Measurements from ENCODE around the gene LPAR1.

LPAR1 gene

GRCh38 chr9:110911659-110912418 is 126.4 kb downstream of the LPAR1 start:
- no peak overlapping the region for H3K9ac ChIP-seq (ENCODE audit: low read length)
- H3K9me3 ChIP-seq (ENCODE audit: low read length), result no peaks in the 10 kb centered on the region
- no peak overlapping the region for H3K4me3 ChIP-seq (ENCODE audit: low read depth in 1 of 2, low read length in 2 of 2)
- no peaks in the 10 kb centered on the region for H3K27me3 ChIP-seq (ENCODE audit: control insufficient read depth in 1 of 2, insufficient read depth in 2 of 2, low read length in 2 of 2)
- H3K27ac ChIP-seq (ENCODE audit: low read depth, low read length), result no peak overlapping the region
- no peaks in the 10 kb centered on the region for H3K36me3 ChIP-seq (ENCODE audit: insufficient read depth, low read length)
- H3K4me1 ChIP-seq (ENCODE audit: insufficient read depth, low read length), result peaks cover 10% of the 10 kb centered on the region

GRCh38 chr9:110908894-110909293 is 129.4 kb downstream of the LPAR1 start:
- H3K9me3 ChIP-seq (ENCODE audit: low read length), result no peaks in the 10 kb centered on the region
- H3K9ac ChIP-seq (ENCODE audit: low read length), result no peak overlapping the region
- H3K27me3 ChIP-seq (ENCODE audit: control insufficient read depth in 1 of 2, insufficient read depth in 2 of 2, low read length in 2 of 2), result no peaks in the 10 kb centered on the region
- H3K4me1 ChIP-seq (ENCODE audit: insufficient read depth, low read length), result peaks cover 10% of the 10 kb centered on the region
- no peak overlapping the region for H3K4me3 ChIP-seq (ENCODE audit: low read depth in 1 of 2, low read length in 2 of 2)
- H3K36me3 ChIP-seq (ENCODE audit: insufficient read depth, low read length), result no peaks in the 10 kb centered on the region
- no peak overlapping the region for H3K27ac ChIP-seq (ENCODE audit: low read depth, low read length)

GRCh38 chr9:110900917-110901316 is 137.4 kb downstream of the LPAR1 start:
- no peak overlapping the region for H3K27ac ChIP-seq (ENCODE audit: low read depth, low read length)
- no peak overlapping the region for H3K9ac ChIP-seq (ENCODE audit: low read length)
- peaks cover 3% of the 10 kb centered on the region for H3K9me3 ChIP-seq (ENCODE audit: low read length)
- peaks cover 7% of the 10 kb centered on the region for H3K4me1 ChIP-seq (ENCODE audit: insufficient read depth, low read length)
- no peaks in the 10 kb centered on the region for H3K36me3 ChIP-seq (ENCODE audit: insufficient read depth, low read length)
- H3K4me3 ChIP-seq (ENCODE audit: low read depth in 1 of 2, low read length in 2 of 2), result no peak overlapping the region
- no peaks in the 10 kb centered on the region for H3K27me3 ChIP-seq (ENCODE audit: control insufficient read depth in 1 of 2, insufficient read depth in 2 of 2, low read length in 2 of 2)

GRCh38 chr9:110900456-110900855 is 137.8 kb downstream of the LPAR1 start:
- Histone ChIP-seq H3K9me3 (ENCODE audit: low read length) (peaks cover 3% of the 10 kb centered on the region), H3K9ac (ENCODE audit: low read length) (no peak overlapping the region), H3K27me3 (ENCODE audit: control insufficient read depth in 1 of 2, insufficient read depth in 2 of 2, low read length in 2 of 2) (no peaks in the 10 kb centered on the region), H3K27ac (ENCODE audit: low read depth, low read length) (no peak overlapping the region), H3K4me1 (ENCODE audit: insufficient read depth, low read length) (peaks cover 7% of the 10 kb centered on the region), H3K36me3 (ENCODE audit: insufficient read depth, low read length) (no peaks in the 10 kb centered on the region), H3K4me3 (ENCODE audit: low read depth in 1 of 2, low read length in 2 of 2) (no peak overlapping the region)

- Histone ChIP-seq H3K9me3 (ENCODE audit: low read length) (peaks cover 3% of the 10 kb centered on the region), H3K27me3 (ENCODE audit: control insufficient read depth in 1 of 2, insufficient read depth in 2 of 2, low read length in 2 of 2) (no peaks in the 10 kb centered on the region), H3K27ac (ENCODE audit: low read depth, low read length) (no peak overlapping the region), H3K36me3 (ENCODE audit: insufficient read depth, low read length) (no peaks in the 10 kb centered on the region), H3K4me1 (ENCODE audit: insufficient read depth, low read length) (peaks cover 7% of the 10 kb centered on the region), H3K4me3 (ENCODE audit: low read depth in 1 of 2, low read length in 2 of 2) (no peak overlapping the region), H3K9ac (ENCODE audit: low read length) (no peak overlapping the region)
Measured at GRCh38 chr9:110898866-110899265, 139.4 kb downstream of the LPAR1 start.

- H3K27ac ChIP-seq (ENCODE audit: low read depth, low read length), result no peak overlapping the region
Measured at GRCh38 chr9:110898358-110898757, 139.9 kb downstream of the LPAR1 start.

GRCh38 chr9:110897943-110898342 is 140.3 kb downstream of the LPAR1 start:
- Histone ChIP-seq H3K27ac (ENCODE audit: low read depth, low read length) (no peak overlapping the region), H3K4me3 (ENCODE audit: low read depth in 1 of 2, low read length in 2 of 2) (no peak overlapping the region)

More at GRCh38 chr9:110898358-110898757, 139.9 kb downstream of the LPAR1 start:
- Histone ChIP-seq H3K4me1 (ENCODE audit: insufficient read depth, low read length) (peaks cover 7% of the 10 kb centered on the region), H3K36me3 (ENCODE audit: insufficient read depth, low read length) (no peaks in the 10 kb centered on the region), H3K9me3 (ENCODE audit: low read length) (peaks cover 3% of the 10 kb centered on the region), H3K9ac (ENCODE audit: low read length) (no peak overlapping the region), H3K27me3 (ENCODE audit: control insufficient read depth in 1 of 2, insufficient read depth in 2 of 2, low read length in 2 of 2) (no peaks in the 10 kb centered on the region), H3K4me3 (ENCODE audit: low read depth in 1 of 2, low read length in 2 of 2) (no peak overlapping the region)

GRCh38 chr9:110895147-110895905 is 142.9 kb downstream of the LPAR1 start:
- Histone ChIP-seq H3K27ac (ENCODE audit: low read depth, low read length) (no peak overlapping the region), H3K27me3 (ENCODE audit: control insufficient read depth in 1 of 2, insufficient read depth in 2 of 2, low read length in 2 of 2) (no peaks in the 10 kb centered on the region), H3K9me3 (ENCODE audit: low read length) (no peaks in the 10 kb centered on the region), H3K9ac (ENCODE audit: low read length) (no peak overlapping the region), H3K4me1 (ENCODE audit: insufficient read depth, low read length) (peaks cover 5% of the 10 kb centered on the region), H3K4me3 (ENCODE audit: low read depth in 1 of 2, low read length in 2 of 2) (no peak overlapping the region), H3K36me3 (ENCODE audit: insufficient read depth, low read length) (no peaks in the 10 kb centered on the region)

More at GRCh38 chr9:110897943-110898342, 140.3 kb downstream of the LPAR1 start:
- peaks cover 7% of the 10 kb centered on the region for H3K4me1 ChIP-seq (ENCODE audit: insufficient read depth, low read length)
- no peaks in the 10 kb centered on the region for H3K27me3 ChIP-seq (ENCODE audit: control insufficient read depth in 1 of 2, insufficient read depth in 2 of 2, low read length in 2 of 2)
- peaks cover 3% of the 10 kb centered on the region for H3K9me3 ChIP-seq (ENCODE audit: low read length)
- no peak overlapping the region for H3K9ac ChIP-seq (ENCODE audit: low read length)
- no peaks in the 10 kb centered on the region for H3K36me3 ChIP-seq (ENCODE audit: insufficient read depth, low read length)

- H3K36me3 ChIP-seq (ENCODE audit: insufficient read depth, low read length), result no peaks in the 10 kb centered on the region
- H3K9me3 ChIP-seq (ENCODE audit: low read length), result no peaks in the 10 kb centered on the region
- no peak overlapping the region for H3K9ac ChIP-seq (ENCODE audit: low read length)
- H3K4me1 ChIP-seq (ENCODE audit: insufficient read depth, low read length), result no peaks in the 10 kb centered on the region
- H3K4me3 ChIP-seq (ENCODE audit: low read depth in 1 of 2, low read length in 2 of 2), result no peak overlapping the region
- H3K27me3 ChIP-seq (ENCODE audit: control insufficient read depth in 1 of 2, insufficient read depth in 2 of 2, low read length in 2 of 2), result no peaks in the 10 kb centered on the region
- H3K27ac ChIP-seq (ENCODE audit: low read depth, low read length), result no peak overlapping the region
Measured at GRCh38 chr9:110894731-110895130, 143.5 kb downstream of the LPAR1 start.

- Histone ChIP-seq H3K9ac (ENCODE audit: low read length) (no peak overlapping the region), H3K4me3 (ENCODE audit: low read depth in 1 of 2, low read length in 2 of 2) (no peak overlapping the region), H3K27me3 (ENCODE audit: control insufficient read depth in 1 of 2, insufficient read depth in 2 of 2, low read length in 2 of 2) (no peaks in the 10 kb centered on the region), H3K9me3 (ENCODE audit: low read length) (no peaks in the 10 kb centered on the region), H3K36me3 (ENCODE audit: insufficient read depth, low read length) (no peaks in the 10 kb centered on the region), H3K4me1 (ENCODE audit: insufficient read depth, low read length) (no peaks in the 10 kb centered on the region), H3K27ac (ENCODE audit: low read depth, low read length) (no peak overlapping the region)
Measured at GRCh38 chr9:110892689-110893088, 145.6 kb downstream of the LPAR1 start.

- Histone ChIP-seq H3K27me3 (ENCODE audit: control insufficient read depth in 1 of 2, insufficient read depth in 2 of 2, low read length in 2 of 2) (no peaks in the 10 kb centered on the region), H3K36me3 (ENCODE audit: insufficient read depth, low read length) (no peaks in the 10 kb centered on the region), H3K4me1 (ENCODE audit: insufficient read depth, low read length) (no peaks in the 10 kb centered on the region), H3K9me3 (ENCODE audit: low read length) (no peaks in the 10 kb centered on the region), H3K27ac (ENCODE audit: low read depth, low read length) (no peak overlapping the region), H3K9ac (ENCODE audit: low read length) (no peak overlapping the region), H3K4me3 (ENCODE audit: low read depth in 1 of 2, low read length in 2 of 2) (no peak overlapping the region)
Measured at GRCh38 chr9:110891760-110892159, 146.5 kb downstream of the LPAR1 start.
